Measurements from ENCODE around the gene PANK4.

Gene PANK4

GRCh38 chr1:2540816-2541492, 14.6 kb upstream of the PANK4 start:
- peaks cover 22% of the 10 kb centered on the region for H3K4me1 Mint-ChIP-seq
- TF ChIP-seq CTCF (IDR thresholded peaks at IDR 0.05), result no peak
- H3K4me3 Mint-ChIP-seq, result no peak overlapping the region
- H3K27ac Mint-ChIP-seq, result no peak overlapping the region
- peaks cover 20% of the 10 kb centered on the region for H3K27me3 Mint-ChIP-seq (ENCODE audit: low read depth, poor library complexity)
- peak; percentile 67 for DNase-seq
- H3K9me3 Mint-ChIP-seq, result peaks cover 4% of the 10 kb centered on the region
- H3K36me3 Mint-ChIP-seq (ENCODE audit: low read depth), result no peaks in the 10 kb centered on the region

- H3K36me3 Mint-ChIP-seq (ENCODE audit: low read depth), result no peaks in the 10 kb centered on the region
- peak; percentile 26 for TF ChIP-seq CTCF (IDR thresholded peaks at IDR 0.05)
- H3K9me3 Mint-ChIP-seq, result peaks cover 4% of the 10 kb centered on the region
- peaks cover 28% of the 10 kb centered on the region for H3K4me1 Mint-ChIP-seq
- DNase-seq, result no peak
- no peak overlapping the region for H3K4me3 Mint-ChIP-seq
- no peak overlapping the region for H3K27ac Mint-ChIP-seq
- peaks cover 36% of the 10 kb centered on the region for H3K27me3 Mint-ChIP-seq (ENCODE audit: low read depth, poor library complexity)
Measured at GRCh38 chr1:2539312-2539907, 13.0 kb upstream of the PANK4 start.

- Mint-ChIP-seq H3K27ac (no peak overlapping the region), H3K27me3 (ENCODE audit: low read depth, poor library complexity) (peaks cover 41% of the 10 kb centered on the region), H3K9me3 (peaks cover 4% of the 10 kb centered on the region), H3K4me3 (no peak overlapping the region), H3K4me1 (peaks cover 26% of the 10 kb centered on the region), H3K36me3 (ENCODE audit: low read depth) (no peaks in the 10 kb centered on the region)
- TF ChIP-seq CTCF (IDR thresholded peaks at IDR 0.05), result no peak
- DNase-seq, result no peak
Measured at GRCh38 chr1:2538872-2539271, 12.5 kb upstream of the PANK4 start.

- no peak overlapping the region for H3K4me3 Mint-ChIP-seq
- H3K9me3 Mint-ChIP-seq, result peaks cover 4% of the 10 kb centered on the region
- no peak overlapping the region for H3K27ac Mint-ChIP-seq
- H3K27me3 Mint-ChIP-seq (ENCODE audit: low read depth, poor library complexity), result peaks cover 46% of the 10 kb centered on the region
- H3K4me1 Mint-ChIP-seq, result peaks cover 28% of the 10 kb centered on the region
- TF ChIP-seq CTCF (IDR thresholded peaks at IDR 0.05), result no peak
- no peak for DNase-seq
- no peaks in the 10 kb centered on the region for H3K36me3 Mint-ChIP-seq (ENCODE audit: low read depth)
Measured at GRCh38 chr1:2538376-2538775, 12.0 kb upstream of the PANK4 start.

GRCh38 chr1:2537784-2538115, 11.4 kb upstream of the PANK4 start:
- Mint-ChIP-seq H3K36me3 (ENCODE audit: low read depth) (no peaks in the 10 kb centered on the region), H3K27me3 (ENCODE audit: low read depth, poor library complexity) (peaks cover 52% of the 10 kb centered on the region), H3K9me3 (peaks cover 4% of the 10 kb centered on the region), H3K4me1 (peaks cover 31% of the 10 kb centered on the region), H3K4me3 (no peak overlapping the region), H3K27ac (no peak overlapping the region)
- no peak for TF ChIP-seq CTCF (IDR thresholded peaks at IDR 0.05)
- DNase-seq, result no peak

- no peak for TF ChIP-seq CTCF (IDR thresholded peaks at IDR 0.05)
- no peak overlapping the region for H3K27ac Mint-ChIP-seq
- no peaks in the 10 kb centered on the region for H3K36me3 Mint-ChIP-seq (ENCODE audit: low read depth)
- H3K4me3 Mint-ChIP-seq, result no peak overlapping the region
- peaks cover 67% of the 10 kb centered on the region for H3K27me3 Mint-ChIP-seq (ENCODE audit: low read depth, poor library complexity)
- peaks cover 4% of the 10 kb centered on the region for H3K9me3 Mint-ChIP-seq
- peaks cover 31% of the 10 kb centered on the region for H3K4me1 Mint-ChIP-seq
- no peak for DNase-seq
Measured at GRCh38 chr1:2535981-2536380, 9.6 kb upstream of the PANK4 start.
